Nephron (organoid): ENCODE data around the gene GJB5.

Experiments used
- H3K27ac Mint-ChIP-seq, 3 experiments: 2 replicates each; pipeline ENCODE4 v1.8.0; 2020; ENCODE audit warnings: mixed read lengths in 3 of 3, mild to moderate bottlenecking in 2 of 3, moderate library complexity in 1 of 3
- H3K27me3 Mint-ChIP-seq: 2 replicates; pipeline ENCODE4 v1.8.0; 2021; ENCODE audit warnings: low read depth, mild to moderate bottlenecking, moderate library complexity, mixed read lengths
- H3K36me3 Mint-ChIP-seq: 2 replicates; pipeline ENCODE4 v1.8.0; 2020; ENCODE audit warnings: low read depth, mixed read lengths
- H3K4me1 Mint-ChIP-seq: 2 replicates; pipeline ENCODE4 v1.8.0; 2020; ENCODE audit warnings: mixed read lengths
- H3K4me3 Mint-ChIP-seq, 3 experiments: 2 replicates each; pipeline ENCODE4 v1.8.0; 2020; ENCODE audit warnings: mild to moderate bottlenecking in 3 of 3, mixed read lengths in 3 of 3, moderate library complexity in 2 of 3
- H3K9me3 Mint-ChIP-seq: 2 replicates; pipeline ENCODE4 v1.8.0; 2020; ENCODE audit warnings: mixed read lengths
- CTCF ChIP-seq, 3 experiments: fragments of 200-600 bp; sonication (generic); IDR thresholded peaks; one replicate each; pipeline ENCODE4 v1.5.0; 2021; ENCODE audit warnings: antibody characterized with exemption in 3 of 3; ENCODE audit not compliant: unreplicated experiment in 3 of 3

The GJB5 gene

DNA sequence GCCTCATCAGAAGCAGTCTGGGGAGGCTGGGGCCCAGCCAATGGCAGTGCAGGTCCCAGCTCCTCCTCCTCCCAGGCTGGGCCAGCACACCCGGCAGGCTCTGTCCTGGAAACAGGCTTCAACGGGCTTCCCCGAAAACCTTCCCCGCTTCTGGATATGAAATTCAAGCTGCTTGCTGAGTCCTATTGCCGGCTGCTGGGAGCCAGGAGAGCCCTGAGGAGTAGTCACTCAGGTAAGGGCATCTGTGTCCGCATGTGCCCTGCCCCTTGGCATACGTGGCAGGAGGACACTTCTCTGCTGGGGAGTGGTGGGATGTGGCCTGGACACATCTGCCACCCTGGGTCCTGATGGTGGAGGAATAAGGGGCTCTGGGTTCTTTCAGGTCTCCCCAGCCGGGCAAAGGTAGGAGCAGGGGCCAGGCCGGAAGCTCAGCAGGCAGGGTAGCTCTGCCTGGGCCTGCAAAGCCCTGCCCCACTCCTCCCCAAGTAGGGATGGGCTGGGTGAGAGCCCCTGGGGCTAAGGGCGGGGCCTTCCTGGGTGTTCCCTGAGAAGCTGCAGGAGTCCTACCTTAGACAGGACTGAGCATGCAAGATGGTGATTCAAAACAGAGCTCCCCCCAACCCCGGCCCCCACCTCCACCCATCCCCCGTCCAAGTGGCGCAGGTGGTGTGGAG lies at the start of gene GJB5:
TSS of gene GJB5 (plus strand) at position 84 of the 674 bp plus-strand sequence. CDS start 2,284 bp downstream, outside the sequence.
- no peak for TF ChIP-seq CTCF (IDR thresholded peaks at IDR 0.05; ENCODE audit: unreplicated experiment in 3 of 3)
- H3K27me3 Mint-ChIP-seq, result peaks cover 9% of the 10 kb centered on the region
- H3K36me3 Mint-ChIP-seq, result no peaks in the 10 kb centered on the region
- no peak within 1 kb of the TSS for H3K27ac Mint-ChIP-seq
- H3K4me1 Mint-ChIP-seq, result no peaks in the 10 kb centered on the region
- no peak within 1 kb of the TSS for H3K4me3 Mint-ChIP-seq
- H3K9me3 Mint-ChIP-seq, result no peaks in the 10 kb centered on the region

DNA sequence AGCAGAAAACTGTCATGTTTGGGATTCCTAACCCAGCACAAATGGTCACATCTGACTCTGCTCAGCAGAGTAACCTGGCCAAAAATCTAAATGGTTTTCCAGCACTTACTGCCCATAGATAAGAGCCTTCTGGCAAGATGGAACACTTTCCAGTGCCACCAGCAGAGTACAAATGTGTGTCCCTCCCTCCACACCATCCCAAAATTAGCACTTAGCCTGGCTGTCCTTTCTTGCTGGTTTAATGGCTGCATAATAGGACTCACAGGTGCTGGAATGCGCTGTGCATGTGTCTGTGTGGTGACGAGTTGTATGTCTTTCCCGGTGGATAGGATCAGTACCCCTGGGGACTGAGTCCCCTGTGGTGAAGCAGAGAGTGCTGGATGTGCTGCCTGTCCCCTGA lies 49.8 kb upstream of the GJB5 start:
- H3K27ac Mint-ChIP-seq, result no peak overlapping the region
- no peaks in the 10 kb centered on the region for H3K36me3 Mint-ChIP-seq

DNA sequence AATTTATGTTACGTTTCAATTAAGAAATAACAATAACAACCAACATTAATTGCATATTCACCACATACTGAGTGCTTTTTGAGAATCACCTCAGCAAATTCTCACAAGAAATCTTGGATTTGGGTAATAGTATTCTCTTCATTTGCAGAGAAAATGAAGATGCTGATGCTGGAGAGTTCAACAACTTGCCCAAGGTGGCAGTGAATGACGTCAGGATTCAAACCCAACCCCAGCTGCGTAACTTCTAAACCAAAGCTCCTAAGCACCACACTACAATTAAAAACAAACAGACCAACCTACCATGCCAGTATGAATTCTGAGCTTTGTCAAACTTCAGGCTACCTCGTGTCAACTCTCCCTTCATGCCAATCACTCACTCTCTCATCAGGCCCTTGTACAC lies 46.7 kb upstream of the GJB5 start:
- no peaks in the 10 kb centered on the region for H3K9me3 Mint-ChIP-seq
- TF ChIP-seq CTCF (IDR thresholded peaks at IDR 0.05; ENCODE audit: unreplicated experiment in 3 of 3), result no peak
- H3K36me3 Mint-ChIP-seq, result no peaks in the 10 kb centered on the region
- no peak overlapping the region for H3K4me3 Mint-ChIP-seq
- H3K27me3 Mint-ChIP-seq, result peaks cover 39% of the 10 kb centered on the region
- no peak overlapping the region for H3K27ac Mint-ChIP-seq
- H3K4me1 Mint-ChIP-seq, result no peaks in the 10 kb centered on the region

More for the DNA sequence above, 49.8 kb upstream of the GJB5 start:
- TF ChIP-seq CTCF (IDR thresholded peaks at IDR 0.05; ENCODE audit: unreplicated experiment in 3 of 3), result no peak
- H3K9me3 Mint-ChIP-seq, result no peaks in the 10 kb centered on the region
- no peaks in the 10 kb centered on the region for H3K4me1 Mint-ChIP-seq
- H3K4me3 Mint-ChIP-seq, result no peak overlapping the region
- H3K27me3 Mint-ChIP-seq, result peaks cover 44% of the 10 kb centered on the region

DNA sequence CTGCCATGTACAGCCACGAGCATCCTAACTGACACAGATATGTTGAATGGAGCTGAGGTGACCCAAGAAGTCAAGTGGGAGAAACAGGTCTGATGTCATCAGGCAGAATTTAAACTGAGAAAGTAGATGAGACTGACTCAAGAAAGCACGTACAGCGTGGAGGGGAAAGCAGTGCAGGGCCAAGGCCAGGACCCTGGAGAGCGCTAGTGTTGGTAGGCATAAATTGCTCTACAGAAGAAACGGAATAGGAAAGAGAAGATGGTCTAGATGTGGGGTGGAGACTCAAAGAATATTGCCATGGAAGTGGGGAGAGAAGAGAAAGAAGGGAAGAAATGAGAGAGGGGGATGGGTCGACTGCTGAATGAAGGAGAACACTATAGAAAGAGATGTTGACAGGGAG lies 45.3 kb upstream of the GJB5 start:
- Mint-ChIP-seq H3K4me1 (peaks cover 6% of the 10 kb centered on the region), H3K27ac (no peak overlapping the region), H3K4me3 (no peak overlapping the region), H3K36me3 (no peaks in the 10 kb centered on the region), H3K9me3 (no peaks in the 10 kb centered on the region), H3K27me3 (peaks cover 35% of the 10 kb centered on the region)
- TF ChIP-seq CTCF (IDR thresholded peaks at IDR 0.05; ENCODE audit: unreplicated experiment in 3 of 3), result no peak

- H3K27me3 Mint-ChIP-seq, result peaks cover 26% of the 10 kb centered on the region
- no peaks in the 10 kb centered on the region for H3K36me3 Mint-ChIP-seq
- no peaks in the 10 kb centered on the region for H3K9me3 Mint-ChIP-seq
- no peak overlapping the region for H3K4me3 Mint-ChIP-seq
- H3K4me1 Mint-ChIP-seq, result peaks cover 6% of the 10 kb centered on the region
- no peak overlapping the region for H3K27ac Mint-ChIP-seq
- no peak for TF ChIP-seq CTCF (IDR thresholded peaks at IDR 0.05; ENCODE audit: unreplicated experiment in 3 of 3)
Observed at GRCh38 chr1:34710812-34711211, 44.0 kb upstream of the GJB5 start.

GRCh38 chr1:34711485-34711884 lies 43.4 kb upstream of the GJB5 start:
- no peak overlapping the region for H3K4me3 Mint-ChIP-seq

More at GRCh38 chr1:34711485-34711884, 43.4 kb upstream of the GJB5 start:
- peaks cover 24% of the 10 kb centered on the region for H3K27me3 Mint-ChIP-seq
- no peak overlapping the region for H3K27ac Mint-ChIP-seq
- H3K9me3 Mint-ChIP-seq, result no peaks in the 10 kb centered on the region
- peaks cover 6% of the 10 kb centered on the region for H3K4me1 Mint-ChIP-seq
- H3K36me3 Mint-ChIP-seq, result no peaks in the 10 kb centered on the region
- TF ChIP-seq CTCF (IDR thresholded peaks at IDR 0.05; ENCODE audit: unreplicated experiment in 3 of 3), result no peak
